Stimulated activated CD4-positive, alpha-beta T cell treated with anti-CD3 and anti-CD28 coated beads, TNF-alpha, amount 100 ng/mL, for 48 hours (primary cell): ENCODE results near the gene PRPF4.
A peak's percentile ranks its signal among the peaks of the same experiment; 100 is the strongest.

ENCODE experiments used
- DNase-seq, 3 donors: peaks; one replicate each; pipeline ENCODE4 v3.0.0-alpha.2; 2020; ENCODE audit warnings: low read depth in 3 of 3

Gene PRPF4

GRCh38 chr9:113311961-113312360 is 36.5 kb downstream of the PRPF4 start:
- no peak for DNase-seq

GRCh38 chr9:113313261-113313660 is 37.8 kb downstream of the PRPF4 start:
- no peak for DNase-seq

- DNase-seq = no peak
Observed at GRCh38 chr9:113315231-113315630, 39.8 kb downstream of the PRPF4 start.

GRCh38 chr9:113316030-113316429 is 40.6 kb downstream of the PRPF4 start:
- DNase-seq = no peak

- DNase-seq = no peak
Observed at GRCh38 chr9:113317777-113318176, 42.3 kb downstream of the PRPF4 start.

- DNase-seq = no peak
Observed at GRCh38 chr9:113319054-113319453, 43.6 kb downstream of the PRPF4 start.

- DNase-seq = no peak
Observed at GRCh38 chr9:113320051-113320450, 44.6 kb downstream of the PRPF4 start.

GRCh38 chr9:113322671-113323070 is 47.2 kb downstream of the PRPF4 start:
- no peak for DNase-seq

GRCh38 chr9:113326230-113326629 is 50.8 kb downstream of the PRPF4 start:
- DNase-seq = no peak

GRCh38 chr9:113328045-113328782 is 52.8 kb downstream of the PRPF4 start:
- no peak for DNase-seq

GRCh38 chr9:113331780-113332179 is 56.3 kb downstream of the PRPF4 start:
- DNase-seq = no peak

- no peak for DNase-seq
Observed at GRCh38 chr9:113337714-113338113, 62.3 kb downstream of the PRPF4 start.

GRCh38 chr9:113340011-113340699 is 64.7 kb downstream of the PRPF4 start, which contains the start of gene WDR31:
Gene WDR31, minus strand, starts transcription at chr9:113340275. Its CDS starts 8,253 bp downstream, at chr9:113332022.
- DNase-seq = peak; percentile 62 to 75 (median 73)

- DNase-seq = no peak
Observed at GRCh38 chr9:113341712-113342410, 66.4 kb downstream of the PRPF4 start.
